CD4-positive, alpha-beta T cell treated with Interferon alpha-2 for 1 hour (primary cell): ENCODE data around the gene PEMT.

Source experiments
- DNase-seq, 2 donors: peaks; one replicate each; pipeline ENCODE4 v3.0.0-alpha.2; 2020 to 2022

Gene PEMT

GRCh38 chr17:17603895-17604225, 12.4 kb upstream of the PEMT start:
- DNase-seq = no peak

DNA sequence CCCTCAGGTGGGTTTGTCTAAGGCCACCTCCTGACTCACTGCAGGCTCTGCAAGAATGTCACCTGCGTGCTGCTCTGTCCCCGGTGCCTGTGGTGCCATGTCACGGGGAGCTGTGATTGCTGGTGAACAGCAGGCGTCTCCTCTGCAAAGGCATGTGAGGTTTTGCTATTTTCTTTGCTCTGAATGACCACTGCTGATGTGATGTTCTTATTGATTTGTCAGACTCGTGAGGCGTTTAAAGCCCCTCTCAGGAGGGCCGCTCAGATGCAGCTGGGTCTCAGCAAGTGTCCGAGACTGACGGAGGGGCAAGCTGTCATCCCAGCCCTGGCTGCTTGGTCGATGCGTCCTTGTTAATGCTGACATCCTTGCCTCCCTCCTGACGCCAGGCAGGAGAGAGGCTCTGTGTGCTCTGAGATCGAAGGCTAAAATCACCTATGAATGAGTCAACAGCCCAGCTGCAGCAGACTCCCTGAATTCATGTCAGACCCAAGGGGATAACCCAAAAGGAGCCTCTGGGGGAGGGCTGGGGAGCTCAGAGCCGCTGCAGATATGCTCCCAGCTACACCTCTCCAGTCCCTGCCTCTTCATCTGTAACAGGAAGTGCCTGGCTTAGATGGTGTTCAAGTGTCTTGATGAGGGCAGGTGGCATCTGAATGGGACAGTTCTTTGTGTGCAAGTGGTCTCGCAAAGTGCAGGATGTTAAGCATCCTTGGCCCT, 11.8 kb upstream of the PEMT start:
- no peak for DNase-seq

GRCh38 chr17:17599965-17600364, 8.5 kb upstream of the PEMT start:
- no peak for DNase-seq

DNA sequence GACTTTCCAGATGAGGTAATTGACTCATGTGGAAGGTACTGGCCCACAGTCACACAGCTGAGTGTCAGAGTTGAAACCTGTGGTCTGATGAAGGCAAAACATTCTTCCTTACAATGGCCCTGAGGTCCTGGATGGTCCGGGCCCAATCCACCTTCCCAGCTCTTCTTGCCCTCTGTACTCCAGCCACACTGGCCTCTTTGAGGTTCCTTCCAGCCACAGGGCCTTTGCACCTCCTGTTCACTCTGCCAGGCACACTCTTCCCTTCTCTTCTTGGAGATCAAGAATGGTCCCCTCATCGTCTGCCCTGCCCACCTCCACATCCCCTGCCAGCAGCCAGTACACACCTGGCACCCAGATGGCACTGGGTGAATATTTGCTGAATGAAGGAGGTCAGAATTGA, 6.5 kb upstream of the PEMT start:
- DNase-seq = no peak

DNA sequence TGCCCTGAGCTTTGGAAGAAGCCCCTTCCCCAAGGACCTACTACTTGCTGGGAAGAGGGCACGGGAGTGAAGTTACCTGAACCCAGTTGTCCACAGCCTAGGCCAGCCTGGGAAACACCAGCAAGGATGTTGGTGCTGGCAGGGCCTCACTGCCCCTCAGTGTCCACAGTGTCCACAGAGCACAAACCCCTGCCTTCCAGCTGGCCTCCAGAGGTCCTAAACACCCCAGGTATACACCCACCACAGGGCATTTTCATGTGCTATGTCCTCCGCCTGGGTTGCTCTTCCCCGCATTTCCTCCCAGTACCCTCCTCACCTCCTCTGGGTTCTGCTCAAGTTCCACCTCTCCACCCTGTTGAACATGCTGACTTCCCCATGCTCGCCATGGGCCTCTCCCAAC, 4.2 kb upstream of the PEMT start:
- DNase-seq = no peak

- no peak for DNase-seq
Measured at GRCh38 chr17:17593222-17593620, 1.7 kb upstream of the PEMT start.

- no peak for DNase-seq
Measured at GRCh38 chr17:17590883-17591354, 589 bp downstream of the PEMT start.

GRCh38 chr17:17590141-17590751, 1.3 kb downstream of the PEMT start:
- DNase-seq = no peak

GRCh38 chr17:17587614-17588337, 3.7 kb downstream of the PEMT start:
- DNase-seq = no peak

DNA sequence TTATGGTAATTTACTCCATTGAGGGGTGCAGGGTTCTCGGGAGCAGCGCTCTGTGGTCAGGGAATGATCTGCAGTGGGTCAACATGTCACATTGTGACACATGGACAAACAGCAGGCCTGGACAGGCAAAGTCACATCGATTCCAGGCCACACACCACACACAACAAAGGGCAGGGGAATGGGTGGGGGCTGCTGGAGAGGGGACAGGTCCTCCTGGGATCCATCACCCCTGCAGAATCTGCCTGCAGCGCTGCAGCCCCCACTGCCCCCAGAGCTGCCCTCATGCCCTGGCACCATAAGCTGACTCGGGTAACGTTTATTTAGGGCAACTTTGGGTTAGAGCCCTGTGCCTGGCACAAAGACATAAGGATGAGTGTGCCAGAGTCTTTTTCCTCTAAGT, 9.1 kb downstream of the PEMT start:
- DNase-seq = no peak

GRCh38 chr17:17581509-17581908, 10.0 kb downstream of the PEMT start:
- DNase-seq = no peak

GRCh38 chr17:17580662-17581470, 10.6 kb downstream of the PEMT start:
- no peak for DNase-seq

- no peak for DNase-seq
Measured at GRCh38 chr17:17579691-17580090, 11.8 kb downstream of the PEMT start.

DNA sequence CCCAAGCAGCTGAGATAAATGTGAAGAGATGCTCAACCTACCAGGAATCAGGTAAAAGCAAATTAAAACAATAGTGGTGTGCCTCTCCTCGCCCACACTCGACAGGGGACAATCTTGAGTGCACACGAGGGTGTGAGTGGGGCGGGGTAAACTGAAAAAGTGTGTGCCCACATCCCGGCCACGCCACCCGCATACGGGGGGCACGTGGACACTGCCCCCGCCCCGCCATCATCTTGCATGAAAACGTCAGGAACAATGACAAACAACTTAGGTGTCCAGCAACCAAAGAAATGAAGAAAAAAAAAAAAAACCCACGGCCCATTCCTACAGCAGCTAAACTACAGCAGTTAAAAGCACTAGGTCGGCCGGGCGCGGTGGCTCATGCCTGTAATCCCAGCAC, 14.1 kb downstream of the PEMT start:
- no peak for DNase-seq

DNA sequence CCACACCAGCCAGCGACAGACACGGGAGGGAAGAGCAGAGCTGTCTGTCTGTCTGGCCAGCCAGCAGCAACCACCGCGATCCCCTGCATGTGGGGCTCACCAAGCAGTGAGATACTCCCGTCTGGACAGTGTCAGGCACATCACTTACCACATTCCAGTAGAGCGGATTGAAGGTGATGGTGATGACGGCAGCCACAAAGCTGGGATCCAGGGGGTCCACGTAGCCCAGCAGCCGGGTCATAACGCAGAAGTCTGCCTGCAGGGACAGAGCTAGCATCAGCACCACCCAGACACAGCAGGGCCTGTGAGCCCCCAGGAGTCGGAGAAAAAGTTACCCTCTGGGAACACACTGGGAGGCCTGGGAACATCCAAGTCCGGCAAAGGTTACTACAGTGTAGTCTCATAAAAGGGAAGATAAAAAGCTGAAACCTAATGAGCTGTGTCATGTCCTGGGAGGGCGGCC, 14.7 kb downstream of the PEMT start:
- no peak for DNase-seq

GRCh38 chr17:17575360-17576251, 15.9 kb downstream of the PEMT start:
- DNase-seq = no peak

GRCh38 chr17:17573912-17574311, 17.6 kb downstream of the PEMT start:
- DNase-seq = no peak

- DNase-seq = no peak
Measured at GRCh38 chr17:17572010-17572785, 19.3 kb downstream of the PEMT start.

DNA sequence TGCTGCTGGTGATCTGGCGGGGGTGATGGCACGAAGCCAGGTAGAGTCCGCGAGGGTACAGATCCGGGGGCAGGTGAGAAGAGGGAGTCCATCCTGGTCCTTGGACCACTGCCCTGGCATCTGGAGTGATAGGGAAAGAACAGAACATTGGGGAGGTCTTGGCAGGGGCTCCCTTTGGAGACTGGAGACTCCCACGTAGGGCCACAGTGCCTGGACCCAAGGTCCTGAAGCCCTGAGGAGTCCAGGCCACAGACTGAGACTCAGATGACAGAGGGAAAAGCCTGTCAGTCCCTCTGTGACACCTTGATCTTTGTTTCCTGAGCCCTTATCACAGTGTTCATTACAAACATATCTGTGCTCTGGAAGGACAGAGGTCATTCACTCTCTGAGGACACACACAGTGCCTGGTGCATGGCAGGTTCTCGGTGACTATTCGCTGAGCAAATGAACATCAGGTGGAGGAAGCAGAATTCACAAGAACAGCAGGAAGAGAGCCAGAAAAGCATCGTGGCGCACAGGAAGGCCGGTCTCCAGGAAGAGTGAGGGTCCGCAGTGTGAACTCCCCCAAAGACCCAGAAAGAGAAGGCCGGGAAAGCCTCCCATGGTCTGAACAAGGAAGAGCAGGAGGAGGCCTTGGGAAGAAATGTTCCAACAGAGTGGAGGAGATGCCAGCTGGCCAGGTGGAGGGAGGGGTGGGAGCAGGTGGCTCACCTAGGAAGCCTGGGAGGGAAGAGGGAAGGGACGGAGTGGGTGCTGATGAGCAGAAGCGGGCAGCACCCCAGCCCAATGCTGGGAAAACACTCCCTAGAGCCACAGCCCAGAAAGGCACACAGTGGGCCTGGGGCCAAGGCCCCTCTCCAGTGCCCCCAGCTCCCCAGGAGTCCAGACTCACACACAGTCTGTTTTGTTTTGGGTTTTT, 20.5 kb downstream of the PEMT start:
- no peak for DNase-seq

- no peak for DNase-seq
Measured at GRCh38 chr17:17570140-17570797, 21.2 kb downstream of the PEMT start.
